PC-3 (cell line): Measurements from ENCODE around the gene TTC24.

ENCODE experiments used
- EZH2 ChIP-seq: fragments of 300-600 bp; sonication (generic); IDR thresholded peaks from one replicate; pipeline ENCODE4 v1.6.1; 2017; ENCODE audit warnings: antibody characterized with exemption, mild to moderate bottlenecking, low read length; ENCODE audit not compliant: unreplicated experiment
- EZH2phosphoT487 ChIP-seq: fragments of 300-600 bp; sonication (generic); IDR thresholded peaks from 2 replicates; pipeline ENCODE4 v1.6.1; 2018; ENCODE audit warnings: mild to moderate bottlenecking, antibody characterized with exemption, low read length, borderline replicate concordance
- TF ChIP-seq, protein P1 (sequence below): fragments of 300-600 bp; sonication (generic); conservative IDR thresholded peaks from 2 replicates; pipeline ENCODE4 v1.5.1; 2017; ENCODE audit warnings: antibody characterized with exemption, low read depth, mild to moderate bottlenecking, low read length

DNA sequence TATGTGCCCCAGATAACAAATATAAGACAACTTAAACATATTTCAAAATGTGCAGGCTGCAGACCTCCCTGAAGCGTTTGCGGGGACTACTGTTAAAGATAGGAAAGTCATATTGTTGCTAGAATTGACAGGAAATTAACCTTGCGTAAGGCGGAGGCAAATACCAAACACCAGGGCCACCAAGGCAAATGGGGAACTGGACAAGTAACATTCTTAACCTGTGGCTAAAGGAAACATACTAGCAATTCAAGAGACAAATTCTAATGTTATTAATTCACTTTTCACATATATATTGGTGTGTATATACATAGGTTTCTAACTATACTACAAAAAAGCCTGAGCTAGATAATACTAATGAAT lies 46.5 kb downstream of the TTC24 start:
- TF ChIP-seq, protein P1, sequence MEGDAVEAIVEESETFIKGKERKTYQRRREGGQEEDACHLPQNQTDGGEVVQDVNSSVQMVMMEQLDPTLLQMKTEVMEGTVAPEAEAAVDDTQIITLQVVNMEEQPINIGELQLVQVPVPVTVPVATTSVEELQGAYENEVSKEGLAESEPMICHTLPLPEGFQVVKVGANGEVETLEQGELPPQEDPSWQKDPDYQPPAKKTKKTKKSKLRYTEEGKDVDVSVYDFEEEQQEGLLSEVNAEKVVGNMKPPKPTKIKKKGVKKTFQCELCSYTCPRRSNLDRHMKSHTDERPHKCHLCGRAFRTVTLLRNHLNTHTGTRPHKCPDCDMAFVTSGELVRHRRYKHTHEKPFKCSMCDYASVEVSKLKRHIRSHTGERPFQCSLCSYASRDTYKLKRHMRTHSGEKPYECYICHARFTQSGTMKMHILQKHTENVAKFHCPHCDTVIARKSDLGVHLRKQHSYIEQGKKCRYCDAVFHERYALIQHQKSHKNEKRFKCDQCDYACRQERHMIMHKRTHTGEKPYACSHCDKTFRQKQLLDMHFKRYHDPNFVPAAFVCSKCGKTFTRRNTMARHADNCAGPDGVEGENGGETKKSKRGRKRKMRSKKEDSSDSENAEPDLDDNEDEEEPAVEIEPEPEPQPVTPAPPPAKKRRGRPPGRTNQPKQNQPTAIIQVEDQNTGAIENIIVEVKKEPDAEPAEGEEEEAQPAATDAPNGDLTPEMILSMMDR = no peak
- TF ChIP-seq EZH2 (no peak), EZH2phosphoT487 (no peak)
